PC-9 (cell line): ENCODE data around the gene CASS4. TPM values are rescaled to one million over a fixed set of nuclear protein-coding genes. Genes with fewer than 3 reads are reported as not detected.
A peak's percentile ranks its signal among the peaks of the same experiment; 100 is the strongest.

Source experiments
- BruUV-seq: library from RNA; stranded (reverse); fragments of 400-500 nt; replicated peaks from 2 replicates; lab custom pipeline; 2021; lab: Mats Ljungman, UMichigan
- CTCF ChIA-PET: fragments of 300-600 bp; sonication (Branson Sonifier 250); formaldehyde crosslinking; loops from one replicate; lab custom pipeline; 2022; ENCODE audit warnings: antibody characterized with exemption; lab: Charles Lee
- POLR2A ChIA-PET: fragments of 300-600 bp; sonication (Branson Sonifier 250); formaldehyde crosslinking; loops from one replicate; lab custom pipeline; 2022; ENCODE audit warnings: antibody characterized with exemption; ENCODE audit not compliant: unreplicated experiment; lab: Charles Lee
- DNase-seq, 2 experiments: peaks; one replicate each; pipeline versions ENCODE4 v3.0.0 to v3.0.0-alpha.2; 2015 to 2022; ENCODE audit warnings: mixed read lengths in 1 of 2
- H2AFZ ChIP-seq: fragments of 200-600 bp; sonication (generic); 2 replicates; pipeline ENCODE4 v1.8.1; 2017; ENCODE audit warnings: antibody characterized with exemption
- H3F3A ChIP-seq: fragments of 200-600 bp; sonication (generic); 2 replicates; pipeline ENCODE4 v1.8.1; 2017; ENCODE audit warnings: antibody characterized with exemption, mild to moderate bottlenecking, low read depth; ENCODE audit not compliant: insufficient read depth
- H3K27ac ChIP-seq: fragments of 200-600 bp; sonication (generic); 2 replicates; pipeline ENCODE4 v1.6.1; 2016; ENCODE audit warnings: mixed run types
- H3K27me3 ChIP-seq: fragments of 200-600 bp; sonication (generic); 2 replicates; pipeline ENCODE4 v1.6.1; 2016; ENCODE audit warnings: low read depth, mixed run types; ENCODE audit not compliant: insufficient read depth
- H3K36me3 ChIP-seq: fragments of 200-600 bp; sonication (generic); 2 replicates; pipeline ENCODE4 v1.6.1; 2016; ENCODE audit warnings: low read depth, mixed run types
- H3K4me1 ChIP-seq: fragments of 200-600 bp; sonication (generic); replicated peaks from 2 replicates; pipeline ENCODE4 v1.6.1; 2016; ENCODE audit warnings: mixed run types; ENCODE audit not compliant: insufficient read depth
- H3K4me2 ChIP-seq: fragments of 200-600 bp; sonication (generic); 2 replicates; pipeline ENCODE4 v1.6.1; 2017; ENCODE audit warnings: mixed run types
- H3K4me3 ChIP-seq: fragments of 200-600 bp; sonication (generic); 2 replicates; pipeline ENCODE4 v1.6.1; 2016; ENCODE audit warnings: mixed run types
- H3K79me2 ChIP-seq: fragments of 200-600 bp; sonication (generic); 2 replicates; pipeline ENCODE4 v1.6.1; 2017; ENCODE audit warnings: low read depth, mixed run types
- H3K9me2 ChIP-seq: fragments of 200-600 bp; sonication (generic); 2 replicates; pipeline ENCODE4 v1.8.1; 2017; ENCODE audit warnings: mild to moderate bottlenecking; ENCODE audit not compliant: insufficient read depth
- H3K9me3 ChIP-seq: fragments of 200-600 bp; sonication (generic); 2 replicates; pipeline ENCODE4 v1.8.1; 2016; ENCODE audit warnings: low read depth; ENCODE audit not compliant: insufficient read depth
- H4K20me1 ChIP-seq: fragments of 200-600 bp; sonication (generic); 2 replicates; pipeline ENCODE4 v1.8.1; 2017; ENCODE audit not compliant: insufficient read depth
- CTCF ChIP-seq: fragments of 200-600 bp; sonication (generic); conservative IDR thresholded peaks from 2 replicates; pipeline ENCODE4 v1.6.1; 2017; ENCODE audit warnings: mixed run types, antibody characterized with exemption, mild to moderate bottlenecking, moderate library complexity
- EZH2 ChIP-seq: fragments of 200-600 bp; sonication (generic); IDR thresholded peaks from 2 replicates; pipeline ENCODE4 v1.8.0; 2017; ENCODE audit warnings: antibody characterized with exemption, low read depth
- intact Hi-C: fragments of 100-400 bp; cut with micrococcal nuclease; formaldehyde crosslinking; loops from one replicate; pipeline ENCODE4 v1.10.0; 2022; ENCODE audit not compliant: unreplicated experiment
- total RNA-seq: library from RNA; stranded (reverse); gene quantifications from 2 replicates; pipeline ENCODE4 v1.2.3, GENCODE V29; 2021

The CASS4 gene
- total RNA-seq, 1 experiment from 2014 or later: 0.15 TPM

- POLR2A ChIA-PET: no interaction called here
- no peak for DNase-seq
Measured at GRCh38 chr20:56420028-56420427, 8.0 kb downstream of the CASS4 start.

GRCh38 chr20:56420940-56421688, 9.1 kb downstream of the CASS4 start:
- Histone ChIP-seq H3K9me3 (no peaks in the 10 kb centered on the region), H3K79me2 (no peaks in the 10 kb centered on the region), H3F3A (peaks cover 11% of the 10 kb centered on the region; the same call in 1 of the 2 replicates), H4K20me1 (no peaks in the 10 kb centered on the region), H3K27me3 (no peaks in the 10 kb centered on the region), H3K4me3 (no peak overlapping the region), H2AFZ (no peak overlapping the region), H3K4me2 (no peak overlapping the region), H3K4me1 (peaks cover 35% of the 10 kb centered on the region), H3K9me2 (no peaks in the 10 kb centered on the region), H3K36me3 (no peaks in the 10 kb centered on the region), H3K27ac (no peak overlapping the region)
- DNase-seq: no peak
- TF ChIP-seq EZH2 (no peak), CTCF (no peak)
- intact Hi-C loops: no loop called here
- no TSS peak for BruUV-seq
- ChIA-PET POLR2A (no interaction called here), CTCF (no interaction called here)

More at GRCh38 chr20:56420028-56420427, 8.0 kb downstream of the CASS4 start:
- H3K27ac ChIP-seq: no peak overlapping the region
- no peaks in the 10 kb centered on the region for H3K9me2 ChIP-seq
- no peaks in the 10 kb centered on the region for H3K36me3 ChIP-seq
- H3K4me2 ChIP-seq: no peak overlapping the region
- H3K4me3 ChIP-seq: no peak overlapping the region
- intact Hi-C loops: no loop called here
- no peak overlapping the region for H2AFZ ChIP-seq
- H3K9me3 ChIP-seq: no peaks in the 10 kb centered on the region
- H3K27me3 ChIP-seq: no peaks in the 10 kb centered on the region
- no peaks in the 10 kb centered on the region for H3K79me2 ChIP-seq
- H3F3A ChIP-seq: peaks cover 11% of the 10 kb centered on the region; the same call in 1 of the 2 replicates
- H4K20me1 ChIP-seq: no peaks in the 10 kb centered on the region
- H3K4me1 ChIP-seq: peaks cover 35% of the 10 kb centered on the region
- BruUV-seq: no TSS peak
- CTCF ChIA-PET: no interaction called here
- no peak for TF ChIP-seq EZH2
- no peak for TF ChIP-seq CTCF

GRCh38 chr20:56422076-56422823, 10.2 kb downstream of the CASS4 start:
- no peaks in the 10 kb centered on the region for H4K20me1 ChIP-seq
- no peak for TF ChIP-seq CTCF
- TF ChIP-seq EZH2: no peak
- no TSS peak for BruUV-seq
- no peaks in the 10 kb centered on the region for H3K36me3 ChIP-seq
- H3K27me3 ChIP-seq: no peaks in the 10 kb centered on the region
- H3K4me1 ChIP-seq: peaks cover 35% of the 10 kb centered on the region
- H3K9me2 ChIP-seq: no peaks in the 10 kb centered on the region
- ChIA-PET POLR2A (interaction anchor here (0.6 kb wide), 1 partner anchor 9 kb away, joined by 13 read pairs; no protein-coding TSS in a partner anchor), CTCF (interaction anchor here (0.5 kb wide), 1 partner anchor 38 kb away, joined by 3 read pairs; no protein-coding TSS in a partner anchor)
- no peaks in the 10 kb centered on the region for H3K79me2 ChIP-seq
- peak; percentile 35 to 86 for DNase-seq
- peaks cover 11% of the 10 kb centered on the region; the same call in 1 of the 2 replicates for H3F3A ChIP-seq
- peak overlapping the region; percentile 55 for H3K27ac ChIP-seq
- H2AFZ ChIP-seq: peak overlapping the region; percentile 65
- H3K9me3 ChIP-seq: no peaks in the 10 kb centered on the region
- intact Hi-C loops: no loop called here
- H3K4me3 ChIP-seq: no peak overlapping the region
- peak overlapping the region; percentile 56 for H3K4me2 ChIP-seq
